Muscle of leg (tissue), 11 donors: ENCODE measurements around the gene PTPN3. TPM values are rescaled to one million over a fixed set of nuclear protein-coding genes. Genes with fewer than 3 reads are reported as not detected.
"Not testable (repeated sequence)": the region's sequence is repeated elsewhere in the genome, so short reads cannot be mapped to it uniquely, and the experiment has no call there.

Source experiments
- DNase-seq: peaks from one replicate; pipeline ENCODE4 v3.0.0; 2013
- H3K27ac ChIP-seq: one replicate; pipeline ENCODE4 v1.5.1; 2013; ENCODE audit warnings: mild to moderate bottlenecking, low read length, control low read depth
- H3K27me3 ChIP-seq: one replicate; pipeline ENCODE4 v1.6.1; 2013; ENCODE audit warnings: low read length; ENCODE audit not compliant: control insufficient read depth, insufficient read depth
- H3K36me3 ChIP-seq: one replicate; pipeline ENCODE4 v1.6.1; 2013; ENCODE audit warnings: low read length; ENCODE audit not compliant: control insufficient read depth, insufficient read depth
- H3K4me1 ChIP-seq: one replicate; pipeline ENCODE4 v1.6.1; 2013; ENCODE audit warnings: low read length; ENCODE audit not compliant: control insufficient read depth, insufficient read depth
- H3K4me3 ChIP-seq: one replicate; pipeline ENCODE4 v1.5.1; 2013; ENCODE audit warnings: low read length, control low read depth
- H3K9me3 ChIP-seq: replicated peaks from 2 replicates; pipeline ENCODE4 v1.6.1; 2013; ENCODE audit warnings: low read depth, low read length; ENCODE audit not compliant: control insufficient read depth
- WGBS: methylation state at CpG from one replicate; pipeline ENCODE4 v1.1.5; 2013; ENCODE audit warnings: missing lambda C conversion rate; ENCODE audit not compliant: insufficient coverage; 5-methylcytosine and 5-hydroxymethylcytosine counted together
- polyA plus RNA-seq, 8 donors: library from polyadenylated mRNA; unstranded; fragments of 120-200 nt; gene quantifications; one replicate each; pipeline versions ENCODE4 v1.2.1 to v1.2.3, GENCODE V29; 2013; ENCODE audit warnings: inconsistent platforms in 1 of 8, low replicate concordance in 1 of 8; ENCODE audit not compliant: insufficient read length in 8 of 8, insufficient read depth in 1 of 8
- total RNA-seq: library from RNA; stranded (reverse); fragments of 120-200 nt; gene quantifications from one replicate; pipeline ENCODE4 v1.2.4, GENCODE V29; 2013

Gene PTPN3
- total and polyA plus RNA-seq, 9 donors = 2.0 to 5.6 (median 3.3) TPM

DNA sequence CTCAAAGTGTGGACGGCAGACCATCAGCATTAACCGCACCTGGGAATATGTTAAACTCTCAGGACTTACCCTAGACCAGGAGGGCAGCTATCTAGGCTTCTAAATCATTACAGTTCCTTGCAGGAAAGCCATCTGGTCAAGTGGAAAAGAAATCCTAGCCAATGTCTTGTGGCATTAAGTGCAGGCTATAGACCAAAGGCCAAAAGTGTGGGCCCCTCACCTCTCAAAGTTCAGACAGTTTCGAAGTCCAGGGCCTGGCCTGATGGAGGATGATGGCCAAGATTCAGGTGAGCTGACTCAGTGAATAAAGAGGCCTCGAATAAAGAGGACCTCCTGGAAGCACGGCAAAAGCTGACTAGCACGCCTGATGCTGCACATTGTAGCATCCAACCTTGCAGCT, 24.0 kb upstream of the PTPN3 start:
- no peaks in the 10 kb centered on the region for H3K4me1 ChIP-seq
- 40% methylated on average over 1 of the region's 6 CpGs for WGBS
- H3K27me3 ChIP-seq = peaks cover 2% of the 10 kb centered on the region
- no peaks in the 10 kb centered on the region for H3K9me3 ChIP-seq
- no peak for DNase-seq
- no peak overlapping the region for H3K4me3 ChIP-seq
- no peak overlapping the region for H3K27ac ChIP-seq
- no peaks in the 10 kb centered on the region for H3K36me3 ChIP-seq

- WGBS = 3% methylated on average over 5 of the region's 11 CpGs
- Histone ChIP-seq H3K36me3 (no peaks in the 10 kb centered on the region), H3K4me1 (no peaks in the 10 kb centered on the region), H3K4me3 (no peak overlapping the region), H3K27me3 (peaks cover 2% of the 10 kb centered on the region), H3K27ac (no peak overlapping the region), H3K9me3 (no peaks in the 10 kb centered on the region)
- DNase-seq = peak; percentile 84
These were observed 22.5 kb upstream of the PTPN3 start for GRCh38 chr9:109520475-109521132.

DNA sequence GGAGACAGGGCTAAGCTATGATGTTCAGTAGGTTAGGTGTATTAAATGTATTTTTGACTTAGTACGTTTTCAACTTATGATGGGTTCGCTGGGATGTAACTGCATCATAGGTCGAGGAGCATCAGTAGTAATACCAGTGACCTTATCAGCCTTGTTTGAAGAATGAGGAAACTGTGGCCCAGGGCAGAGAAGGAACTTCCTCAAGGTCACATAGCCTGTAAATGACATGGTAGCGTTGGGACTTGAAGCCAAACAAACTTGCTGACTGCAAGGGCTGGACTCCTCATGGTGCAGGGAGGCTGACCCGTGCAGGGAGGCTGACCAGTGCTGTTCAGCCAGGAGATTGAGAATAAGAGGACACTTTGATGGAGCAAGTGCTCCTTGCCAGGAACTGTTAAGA, 21.3 kb upstream of the PTPN3 start:
- no peaks in the 10 kb centered on the region for H3K9me3 ChIP-seq
- H3K27ac ChIP-seq = no peak overlapping the region
- peaks cover 2% of the 10 kb centered on the region for H3K27me3 ChIP-seq
- no peak overlapping the region for H3K4me3 ChIP-seq
- H3K36me3 ChIP-seq = no peaks in the 10 kb centered on the region
- no peaks in the 10 kb centered on the region for H3K4me1 ChIP-seq
- no peak for DNase-seq
- 67% methylated on average over 2 of the region's 5 CpGs for WGBS

GRCh38 chr9:109518621-109519335, 20.7 kb upstream of the PTPN3 start:
- no peak overlapping the region for H3K4me3 ChIP-seq
- H3K27ac ChIP-seq = no peak overlapping the region
- no peaks in the 10 kb centered on the region for H3K36me3 ChIP-seq
- H3K27me3 ChIP-seq = peaks cover 2% of the 10 kb centered on the region
- no peak for DNase-seq
- 65% methylated on average over 2 of the region's 4 CpGs for WGBS
- no peaks in the 10 kb centered on the region for H3K9me3 ChIP-seq
- H3K4me1 ChIP-seq = no peaks in the 10 kb centered on the region

DNA sequence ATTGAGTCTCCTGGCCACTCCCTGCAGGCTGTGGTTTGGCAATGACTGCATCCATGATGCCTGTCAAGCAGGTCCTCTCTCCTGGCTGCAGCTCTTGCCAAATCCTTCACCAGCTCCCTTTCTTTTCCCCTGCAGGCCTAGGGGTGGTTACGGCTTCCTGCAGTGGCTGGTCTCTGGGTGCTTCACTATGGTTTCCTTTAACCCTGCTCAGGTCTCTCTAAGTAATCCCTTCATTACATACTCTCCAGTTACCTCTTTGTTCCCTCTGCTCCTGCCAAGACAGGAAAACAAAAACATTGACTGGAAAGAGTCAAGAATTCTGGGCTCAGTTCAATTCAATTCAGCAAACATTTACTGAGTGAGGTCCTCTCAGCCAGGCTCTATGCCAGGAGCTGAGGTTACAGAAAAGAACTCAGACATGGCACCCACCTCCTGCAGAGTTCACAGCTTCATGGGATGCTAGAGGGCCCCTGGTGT, 19.8 kb upstream of the PTPN3 start:
- WGBS = 45% methylated on average over 1 of the region's 1 CpG
- Histone ChIP-seq H3K4me3 (no peak overlapping the region), H3K27me3 (peaks cover 4% of the 10 kb centered on the region), H3K27ac (no peak overlapping the region), H3K4me1 (no peaks in the 10 kb centered on the region), H3K36me3 (no peaks in the 10 kb centered on the region), H3K9me3 (no peaks in the 10 kb centered on the region)
- DNase-seq = peak; percentile 27

GRCh38 chr9:109513871-109514270, 15.8 kb upstream of the PTPN3 start:
- 89% methylated on average over 3 of the region's 3 CpGs for WGBS

DNA sequence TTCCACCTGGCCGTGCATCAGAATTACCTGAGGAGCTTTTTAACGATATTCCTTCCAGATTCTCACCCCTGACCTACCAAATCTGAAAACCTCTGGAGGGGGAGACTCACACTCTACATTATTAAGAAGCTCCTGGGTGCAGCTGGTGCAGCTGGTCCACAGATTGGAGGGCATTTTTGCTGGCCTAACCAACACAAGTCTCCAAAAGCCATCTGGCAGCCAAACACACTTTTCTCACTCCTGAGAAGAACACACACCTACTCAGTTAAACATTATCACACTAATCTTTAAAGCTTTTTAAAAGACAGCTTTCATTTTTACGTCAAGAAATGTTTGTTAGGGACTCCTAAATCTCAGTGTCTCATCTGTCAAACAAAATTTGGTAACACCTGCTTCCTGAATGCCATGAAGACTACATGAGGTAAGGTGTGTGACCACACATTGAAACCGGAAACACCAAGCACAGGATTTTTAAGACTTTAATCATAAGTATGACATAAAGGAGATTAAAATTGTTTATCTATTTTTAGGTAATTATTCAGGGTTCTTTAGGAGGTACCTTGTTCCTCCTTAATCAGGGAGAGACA, 14.2 kb upstream of the PTPN3 start:
- peaks cover 6% of the 10 kb centered on the region for H3K27me3 ChIP-seq
- H3K4me1 ChIP-seq = no peaks in the 10 kb centered on the region
- WGBS = 32% methylated on average over 2 of the region's 4 CpGs
- no peaks in the 10 kb centered on the region for H3K9me3 ChIP-seq
- H3K4me3 ChIP-seq = no peak overlapping the region
- no peaks in the 10 kb centered on the region for H3K36me3 ChIP-seq
- no peak for DNase-seq
- H3K27ac ChIP-seq = no peak overlapping the region

More at GRCh38 chr9:109513871-109514270, 15.8 kb upstream of the PTPN3 start:
- no peaks in the 10 kb centered on the region for H3K36me3 ChIP-seq
- no peak overlapping the region for H3K27ac ChIP-seq
- no peak overlapping the region for H3K4me3 ChIP-seq
- H3K27me3 ChIP-seq = peaks cover 5% of the 10 kb centered on the region
- no peak for DNase-seq
- H3K4me1 ChIP-seq = no peaks in the 10 kb centered on the region
- no peaks in the 10 kb centered on the region for H3K9me3 ChIP-seq

DNA sequence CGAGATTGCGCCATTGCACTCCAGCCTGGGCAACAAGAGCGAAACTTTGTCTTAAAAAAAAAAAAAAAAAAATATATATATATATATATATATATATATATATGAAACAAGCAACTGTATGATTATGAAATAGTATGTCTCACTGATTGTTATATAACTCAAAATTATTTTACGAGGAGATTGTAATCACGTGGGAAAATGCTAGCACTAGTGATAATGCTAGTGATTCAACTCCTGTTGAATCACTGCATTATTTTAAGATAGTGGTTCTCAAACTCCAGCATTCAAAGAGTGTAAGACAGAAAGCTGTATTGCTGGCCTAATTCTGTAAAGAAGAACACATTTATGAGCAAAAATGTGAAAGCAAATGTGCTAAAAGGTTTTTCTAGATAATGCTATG, 12.4 kb upstream of the PTPN3 start:
- Histone ChIP-seq H3K4me3 (no peak overlapping the region), H3K4me1 (no peaks in the 10 kb centered on the region), H3K36me3 (no peaks in the 10 kb centered on the region), H3K9me3 (no peaks in the 10 kb centered on the region), H3K27me3 (peaks cover 6% of the 10 kb centered on the region), H3K27ac (no peak overlapping the region)
- no CpG with 5 or more reads among the region's 5 CpGs for WGBS
- DNase-seq = no peak

GRCh38 chr9:109510042-109510441, 11.9 kb upstream of the PTPN3 start:
- H3K27ac ChIP-seq, H3K4me1 ChIP-seq, H3K4me3 ChIP-seq, H3K9me3 ChIP-seq, H3K27me3 ChIP-seq, DNase-seq, H3K36me3 ChIP-seq: not testable (repeated sequence)
- WGBS = no CpG with 5 or more reads among the region's 4 CpGs

DNA sequence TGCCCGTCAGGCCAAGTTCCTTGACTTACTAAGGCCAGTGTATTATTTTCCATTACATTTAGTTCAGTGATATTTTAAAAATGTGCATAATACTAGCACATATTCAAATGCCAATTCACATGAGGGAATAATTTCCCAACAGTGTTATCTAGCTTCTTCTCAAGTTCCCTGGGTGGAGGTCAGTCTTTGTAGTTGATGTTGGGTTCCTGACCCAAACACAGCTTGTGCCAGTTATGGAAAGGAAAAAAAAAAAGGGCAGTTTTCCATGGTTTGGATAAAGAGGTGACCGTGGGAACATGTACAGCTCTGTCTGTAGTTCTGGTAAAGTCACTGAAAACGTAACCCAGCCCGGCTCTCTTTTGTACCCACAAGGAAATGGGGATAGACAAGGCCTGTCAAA, 11.5 kb upstream of the PTPN3 start:
- WGBS = 67% methylated on average over 1 of the region's 4 CpGs

More for the DNA sequence above, 11.5 kb upstream of the PTPN3 start:
- H3K36me3 ChIP-seq = no peaks in the 10 kb centered on the region
- no peaks in the 10 kb centered on the region for H3K4me1 ChIP-seq
- no peak overlapping the region for H3K27ac ChIP-seq
- no peaks in the 10 kb centered on the region for H3K9me3 ChIP-seq
- DNase-seq = no peak
- peaks cover 8% of the 10 kb centered on the region for H3K27me3 ChIP-seq
- H3K4me3 ChIP-seq = no peak overlapping the region
